ENCODE measurements around the gene LRRN4CL. TPM values are rescaled to one million over a fixed set of nuclear protein-coding genes. Genes with fewer than 3 reads are reported as not detected.

Gene LRRN4CL
- total and polyA plus RNA-seq, 2 donors (not counting 1 experiment from before 2014, with no cell fraction given) = 7.9 to 31.5 TPM

DNA sequence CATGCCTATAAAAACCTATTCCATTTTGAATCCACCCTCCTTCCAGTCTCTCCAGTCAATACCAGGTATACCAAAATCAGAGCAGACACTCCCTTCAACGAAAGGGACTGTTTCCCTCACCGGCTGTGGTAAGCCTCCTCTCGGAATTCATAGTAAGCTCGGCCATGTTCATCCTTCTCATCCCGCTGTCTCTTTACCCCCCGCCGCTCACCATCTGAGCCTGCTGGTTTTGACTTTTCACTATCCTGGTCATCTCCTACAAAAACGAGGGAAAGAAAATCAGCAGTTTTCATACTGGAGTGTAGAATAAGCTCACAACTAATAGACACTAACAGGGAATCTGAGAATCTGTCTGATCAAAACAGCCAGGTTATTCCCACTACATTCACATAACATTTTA is 34.8 kb upstream of the LRRN4CL start:
- Histone ChIP-seq H3K9ac (ENCODE audit: insufficient read depth, low read length) (no peak overlapping the region), H4K20me1 (ENCODE audit: control insufficient read depth, extremely low read depth, insufficient read depth, low read length) (peaks cover 4% of the 10 kb centered on the region), H3K4me2 (ENCODE audit: extremely low read depth, insufficient read depth, low read length) (peak overlapping the region; percentile 95), H3K4me3 (replicated peaks in 1 of 4; ENCODE audit: control extremely low read depth in 1 of 4, insufficient read depth in 1 of 4, low read depth in 3 of 4, low read length in 4 of 4) (peak overlapping the region; percentile 63 to 99 (median 94)), H3K79me2 (ENCODE audit: control insufficient read depth, insufficient read depth, low read length) (peaks cover 77% of the 10 kb centered on the region), H2AFZ (ENCODE audit: low read length) (no peak overlapping the region), H3K27ac (ENCODE audit: insufficient read depth, low read length) (no peak overlapping the region), H3K36me3 (ENCODE audit: control insufficient read depth, insufficient read depth, low read length) (peaks cover 21% of the 10 kb centered on the region), H3K4me1 (ENCODE audit: control insufficient read depth, extremely low read depth, insufficient read depth, low read length) (no peaks in the 10 kb centered on the region), H3K9me3 (ENCODE audit: control insufficient read depth, insufficient read depth, low read depth, low read length) (no peaks in the 10 kb centered on the region), H3K27me3 (ENCODE audit: control insufficient read depth, insufficient read depth, low read length) (no peaks in the 10 kb centered on the region)
- TF ChIP-seq, protein P1, sequence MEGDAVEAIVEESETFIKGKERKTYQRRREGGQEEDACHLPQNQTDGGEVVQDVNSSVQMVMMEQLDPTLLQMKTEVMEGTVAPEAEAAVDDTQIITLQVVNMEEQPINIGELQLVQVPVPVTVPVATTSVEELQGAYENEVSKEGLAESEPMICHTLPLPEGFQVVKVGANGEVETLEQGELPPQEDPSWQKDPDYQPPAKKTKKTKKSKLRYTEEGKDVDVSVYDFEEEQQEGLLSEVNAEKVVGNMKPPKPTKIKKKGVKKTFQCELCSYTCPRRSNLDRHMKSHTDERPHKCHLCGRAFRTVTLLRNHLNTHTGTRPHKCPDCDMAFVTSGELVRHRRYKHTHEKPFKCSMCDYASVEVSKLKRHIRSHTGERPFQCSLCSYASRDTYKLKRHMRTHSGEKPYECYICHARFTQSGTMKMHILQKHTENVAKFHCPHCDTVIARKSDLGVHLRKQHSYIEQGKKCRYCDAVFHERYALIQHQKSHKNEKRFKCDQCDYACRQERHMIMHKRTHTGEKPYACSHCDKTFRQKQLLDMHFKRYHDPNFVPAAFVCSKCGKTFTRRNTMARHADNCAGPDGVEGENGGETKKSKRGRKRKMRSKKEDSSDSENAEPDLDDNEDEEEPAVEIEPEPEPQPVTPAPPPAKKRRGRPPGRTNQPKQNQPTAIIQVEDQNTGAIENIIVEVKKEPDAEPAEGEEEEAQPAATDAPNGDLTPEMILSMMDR (conservative IDR thresholded peaks at IDR 0.05 in 1 of 2, IDR thresholded peaks at IDR 0.05 in 1 of 2; ENCODE audit: low read depth in 1 of 2, low read length in 2 of 2) = no peak
- TF ChIP-seq EZH2 (IDR thresholded peaks at IDR 0.05; ENCODE audit: low read length, missing control alignments) = no peak
- no peak for DNase-seq (ENCODE audit: low read depth in 2 of 2)

DNA sequence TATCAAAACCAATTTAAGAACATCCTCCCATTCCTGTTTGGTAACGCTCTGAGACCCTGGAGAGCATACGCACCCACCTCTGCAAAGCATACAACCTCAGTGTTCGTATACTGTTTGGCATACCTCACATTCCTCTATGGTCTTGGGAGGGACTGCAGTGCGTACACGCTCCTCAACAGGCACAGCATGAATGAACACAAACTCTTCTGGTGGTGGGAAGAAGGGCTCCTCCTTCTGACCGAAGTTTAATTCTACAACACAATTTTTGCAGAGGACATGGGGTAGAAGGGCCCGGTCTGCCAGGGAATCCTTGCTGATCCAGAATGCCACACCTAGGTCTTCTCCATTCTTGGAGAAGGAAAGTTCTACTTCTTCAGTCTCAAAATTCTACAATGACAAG is 32.7 kb upstream of the LRRN4CL start:
- DNase-seq (ENCODE audit: low read depth in 2 of 2) = peak in 1 of 2 donors; percentile 47
- Histone ChIP-seq H3K4me3 (replicated peaks in 1 of 4; ENCODE audit: control extremely low read depth in 1 of 4, insufficient read depth in 1 of 4, low read depth in 3 of 4, low read length in 4 of 4) (no peak overlapping the region), H3K4me1 (ENCODE audit: control insufficient read depth, extremely low read depth, insufficient read depth, low read length) (no peaks in the 10 kb centered on the region), H3K4me2 (ENCODE audit: extremely low read depth, insufficient read depth, low read length) (no peak overlapping the region), H4K20me1 (ENCODE audit: control insufficient read depth, extremely low read depth, insufficient read depth, low read length) (peaks cover 4% of the 10 kb centered on the region), H3K79me2 (ENCODE audit: control insufficient read depth, insufficient read depth, low read length) (peaks cover 83% of the 10 kb centered on the region), H3K9me3 (ENCODE audit: control insufficient read depth, insufficient read depth, low read depth, low read length) (no peaks in the 10 kb centered on the region), H3K27ac (ENCODE audit: insufficient read depth, low read length) (no peak overlapping the region), H3K27me3 (ENCODE audit: control insufficient read depth, insufficient read depth, low read length) (no peaks in the 10 kb centered on the region), H2AFZ (ENCODE audit: low read length) (no peak overlapping the region), H3K36me3 (ENCODE audit: control insufficient read depth, insufficient read depth, low read length) (peaks cover 23% of the 10 kb centered on the region), H3K9ac (ENCODE audit: insufficient read depth, low read length) (no peak overlapping the region)
- TF ChIP-seq, protein P1 (conservative IDR thresholded peaks at IDR 0.05 in 1 of 2, IDR thresholded peaks at IDR 0.05 in 1 of 2; ENCODE audit: low read depth in 1 of 2, low read length in 2 of 2) = peak in 1 of 2 donors; percentile 6
- no peak for TF ChIP-seq EZH2 (IDR thresholded peaks at IDR 0.05; ENCODE audit: low read length, missing control alignments)

DNA sequence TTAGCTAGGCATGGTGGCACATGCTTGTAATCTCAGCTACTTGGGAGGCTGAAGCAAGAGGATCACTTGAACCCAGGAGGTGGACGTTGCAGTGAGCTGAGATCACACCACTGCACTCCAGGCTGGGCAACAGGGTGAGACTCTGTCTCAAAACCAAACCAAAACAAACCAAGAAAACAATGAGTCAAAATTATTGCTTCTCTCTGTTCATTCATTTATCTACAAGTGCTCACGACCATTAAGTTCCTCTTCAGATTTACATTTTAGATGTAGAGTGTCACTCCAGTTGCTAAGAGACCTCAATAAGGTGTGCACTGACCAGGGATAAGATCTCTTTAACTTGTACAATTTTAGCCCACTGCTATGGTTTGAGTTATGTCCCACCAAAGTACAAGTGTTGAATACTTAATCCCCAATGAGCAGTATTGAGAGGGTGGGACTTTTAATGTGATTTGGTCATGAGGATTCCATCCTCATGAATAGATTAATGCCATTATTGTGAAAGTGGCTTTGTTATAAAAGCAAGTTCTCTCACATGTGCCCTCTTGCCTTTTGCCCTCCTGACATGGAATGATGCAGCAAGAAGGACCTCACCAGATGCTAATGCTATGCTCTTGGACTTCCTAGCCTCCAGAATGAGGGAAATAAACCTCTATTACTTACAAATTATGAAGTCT is 30.1 kb upstream of the LRRN4CL start:
- TF ChIP-seq, protein P1 (conservative IDR thresholded peaks at IDR 0.05 in 1 of 2, IDR thresholded peaks at IDR 0.05 in 1 of 2; ENCODE audit: low read depth in 1 of 2, low read length in 2 of 2) = no peak
- no peak for TF ChIP-seq EZH2 (IDR thresholded peaks at IDR 0.05; ENCODE audit: low read length, missing control alignments)
- no peaks in the 10 kb centered on the region for H3K9me3 ChIP-seq (ENCODE audit: control insufficient read depth, insufficient read depth, low read depth, low read length)
- H2AFZ ChIP-seq (ENCODE audit: low read length) = no peak overlapping the region
- H3K79me2 ChIP-seq (ENCODE audit: control insufficient read depth, insufficient read depth, low read length) = peaks cover 72% of the 10 kb centered on the region
- DNase-seq (ENCODE audit: low read depth in 2 of 2) = peak in 1 of 2 donors; percentile 32
- no peaks in the 10 kb centered on the region for H4K20me1 ChIP-seq (ENCODE audit: control insufficient read depth, extremely low read depth, insufficient read depth, low read length)
- H3K36me3 ChIP-seq (ENCODE audit: control insufficient read depth, insufficient read depth, low read length) = peaks cover 35% of the 10 kb centered on the region
- H3K4me2 ChIP-seq (ENCODE audit: extremely low read depth, insufficient read depth, low read length) = no peak overlapping the region
- peak overlapping the region; percentile 16 for H3K27ac ChIP-seq (ENCODE audit: insufficient read depth, low read length)
- no peaks in the 10 kb centered on the region for H3K27me3 ChIP-seq (ENCODE audit: control insufficient read depth, insufficient read depth, low read length)
- no peak overlapping the region for H3K9ac ChIP-seq (ENCODE audit: insufficient read depth, low read length)
- no peaks in the 10 kb centered on the region for H3K4me1 ChIP-seq (ENCODE audit: control insufficient read depth, extremely low read depth, insufficient read depth, low read length)
- no peak overlapping the region for H3K4me3 ChIP-seq (replicated peaks in 1 of 4; ENCODE audit: control extremely low read depth in 1 of 4, insufficient read depth in 1 of 4, low read depth in 3 of 4, low read length in 4 of 4)
